IPS DF 4.7 (cell line): Measurements from ENCODE around the gene SYTL1.

ENCODE experiments used
- DNase-seq: peaks from one replicate; pipeline ENCODE4 v3.0.0-alpha.2; 2013; ENCODE audit warnings: low spot score; ENCODE audit errors: extremely low read depth

SYTL1 gene

GRCh38 chr1:27403065-27403726, 61.4 kb downstream of the SYTL1 start:
- no peak for DNase-seq
